ENCODE results near the gene HSD3B2. TPM values are rescaled to one million over a fixed set of nuclear protein-coding genes. Genes with fewer than 3 reads are reported as not detected.

The HSD3B2 gene
- polyA plus RNA-seq, 1 experiment, result not detected

- POLR2A ChIA-PET, result no interaction called here
- DNase-seq (ENCODE audit: low read depth, low spot score), result no peak
These were observed 32.6 kb downstream of the HSD3B2 start for GRCh38 chr1:119447344-119448126.

GRCh38 chr1:119448127-119448511 is 33.2 kb downstream of the HSD3B2 start:
- H3K27me3 ChIP-seq (ENCODE audit: control insufficient read depth, insufficient read depth, low read length), result no peaks in the 10 kb centered on the region
- TF ChIP-seq CTCF (IDR thresholded peaks at IDR 0.05; ENCODE audit: low read depth, low read length), result no peak

More at GRCh38 chr1:119447344-119448126, 32.6 kb downstream of the HSD3B2 start:
- Histone ChIP-seq H3K27ac (ENCODE audit: low read depth, low read length) (no peak overlapping the region), H3K27me3 (ENCODE audit: control insufficient read depth, insufficient read depth, low read length) (no peaks in the 10 kb centered on the region), H3K9me3 (ENCODE audit: control insufficient read depth, insufficient read depth, low read length) (no peaks in the 10 kb centered on the region), H3K4me3 (ENCODE audit: low read depth, low read length) (no peak overlapping the region)
- CTCF ChIA-PET, result no interaction called here
- no peak for TF ChIP-seq CTCF (IDR thresholded peaks at IDR 0.05; ENCODE audit: low read depth, low read length)

GRCh38 chr1:119449971-119450370 is 35.0 kb downstream of the HSD3B2 start:
- TF ChIP-seq CTCF (IDR thresholded peaks at IDR 0.05; ENCODE audit: low read depth, low read length), result no peak
- no peak overlapping the region for H3K4me3 ChIP-seq (ENCODE audit: low read depth, low read length)
- POLR2A ChIA-PET, result no interaction called here
- no peak for DNase-seq (ENCODE audit: low read depth, low spot score)
- CTCF ChIA-PET, result no interaction called here
- no peaks in the 10 kb centered on the region for H3K27me3 ChIP-seq (ENCODE audit: control insufficient read depth, insufficient read depth, low read length)
- H3K9me3 ChIP-seq (ENCODE audit: control insufficient read depth, insufficient read depth, low read length), result no peaks in the 10 kb centered on the region
- no peak overlapping the region for H3K27ac ChIP-seq (ENCODE audit: low read depth, low read length)

More at GRCh38 chr1:119448127-119448511, 33.2 kb downstream of the HSD3B2 start:
- ChIA-PET POLR2A (no interaction called here), CTCF (no interaction called here)
- H3K4me3 ChIP-seq (ENCODE audit: low read depth, low read length), result no peak overlapping the region
- DNase-seq (ENCODE audit: low read depth, low spot score), result no peak
- no peak overlapping the region for H3K27ac ChIP-seq (ENCODE audit: low read depth, low read length)
- H3K9me3 ChIP-seq (ENCODE audit: control insufficient read depth, insufficient read depth, low read length), result no peaks in the 10 kb centered on the region

GRCh38 chr1:119451158-119451557 is 36.2 kb downstream of the HSD3B2 start:
- no peak for TF ChIP-seq CTCF (IDR thresholded peaks at IDR 0.05; ENCODE audit: low read depth, low read length)
- CTCF ChIA-PET, result no interaction called here
- no peak for DNase-seq (ENCODE audit: low read depth, low spot score)
- Histone ChIP-seq H3K27ac (ENCODE audit: low read depth, low read length) (no peak overlapping the region), H3K4me3 (ENCODE audit: low read depth, low read length) (no peak overlapping the region), H3K27me3 (ENCODE audit: control insufficient read depth, insufficient read depth, low read length) (no peaks in the 10 kb centered on the region), H3K9me3 (ENCODE audit: control insufficient read depth, insufficient read depth, low read length) (no peaks in the 10 kb centered on the region)
- POLR2A ChIA-PET, result no interaction called here

- Histone ChIP-seq H3K27ac (ENCODE audit: low read depth, low read length) (no peak overlapping the region), H3K9me3 (ENCODE audit: control insufficient read depth, insufficient read depth, low read length) (no peaks in the 10 kb centered on the region), H3K27me3 (ENCODE audit: control insufficient read depth, insufficient read depth, low read length) (no peaks in the 10 kb centered on the region), H3K4me3 (ENCODE audit: low read depth, low read length) (no peak overlapping the region)
- TF ChIP-seq CTCF (IDR thresholded peaks at IDR 0.05; ENCODE audit: low read depth, low read length), result no peak
- ChIA-PET POLR2A (no interaction called here), CTCF (interaction anchor here (0.7 kb wide), 1 partner anchor 15 kb away, joined by 4 read pairs; no protein-coding TSS in a partner anchor)
- DNase-seq (ENCODE audit: low read depth, low spot score), result no peak
These were observed 37.1 kb downstream of the HSD3B2 start for GRCh38 chr1:119452091-119452490.
